Measurements from ENCODE around the gene SMIM20. TPM values are rescaled to one million over a fixed set of nuclear protein-coding genes. Genes with fewer than 3 reads are reported as not detected.

The SMIM20 gene
- total RNA-seq, 2 donors from 2014 or later: 12.1 to 19.0 TPM

- Mint-ChIP-seq H3K36me3 (peaks cover 11% of the 10 kb centered on the region), H3K27me3 (no peaks in the 10 kb centered on the region), H3K4me1 (ENCODE audit: low read depth in 2 of 2) (peaks cover 5% of the 10 kb centered on the region in 2 donors), H3K9me3 (no peaks in the 10 kb centered on the region), H3K27ac (no peak overlapping the region), H3K4me3 (no peak overlapping the region)
- no peak for ATAC-seq
- DNase-seq (ENCODE audit: low spot score): no peak
Observed at GRCh38 chr4:25925486-25926201, 11.6 kb downstream of the SMIM20 start.

- H3K4me3 Mint-ChIP-seq: no peak overlapping the region
- no peaks in the 10 kb centered on the region for H3K4me1 Mint-ChIP-seq (ENCODE audit: low read depth in 2 of 2)
- peaks cover 6% of the 10 kb centered on the region for H3K36me3 Mint-ChIP-seq
- no peak overlapping the region for H3K27ac Mint-ChIP-seq
- no peak for ATAC-seq
- no peaks in the 10 kb centered on the region for H3K9me3 Mint-ChIP-seq
- no peaks in the 10 kb centered on the region for H3K27me3 Mint-ChIP-seq
- DNase-seq (ENCODE audit: low spot score): no peak
Observed at GRCh38 chr4:25926462-25926861, 12.4 kb downstream of the SMIM20 start.

DNA sequence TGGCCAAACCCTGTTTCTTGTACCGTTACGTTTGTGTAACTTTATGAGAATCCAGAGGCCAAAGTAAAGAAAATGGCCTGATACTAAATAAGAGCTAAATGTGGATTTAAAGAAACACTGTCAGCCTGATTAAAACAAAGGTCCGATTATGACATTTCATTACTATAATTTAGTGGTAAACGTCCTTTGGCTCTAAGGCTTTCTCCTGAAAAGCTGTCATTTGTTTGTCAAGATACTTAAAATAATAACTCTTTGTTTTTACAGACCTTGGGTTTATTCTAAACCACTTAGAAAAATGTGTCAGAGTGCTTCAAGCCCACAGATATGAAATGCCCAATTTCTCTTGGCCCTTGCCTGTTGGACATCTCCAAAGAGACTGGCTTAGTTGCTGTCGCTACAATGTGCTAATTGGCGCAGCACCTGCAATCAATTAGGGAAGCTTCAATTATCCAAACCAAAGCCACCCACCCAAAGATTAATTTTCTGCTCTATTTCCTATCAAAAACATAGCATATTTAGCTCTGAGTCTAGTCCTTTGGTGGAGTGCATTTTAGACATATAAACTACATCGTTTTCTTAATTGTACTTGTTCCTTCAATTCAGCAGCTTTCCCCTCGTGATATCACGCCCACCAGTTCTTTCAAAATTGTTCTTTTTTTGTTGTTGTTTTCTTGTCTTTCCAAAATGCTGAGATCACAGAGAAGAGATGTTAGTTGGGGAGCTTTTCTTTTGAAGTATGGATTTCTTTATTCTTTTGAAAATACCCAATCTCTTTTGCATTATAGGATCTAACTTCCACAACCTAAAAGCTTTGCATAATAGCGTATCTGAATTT is 13.6 kb downstream of the SMIM20 start:
- Mint-ChIP-seq H3K4me3 (no peak overlapping the region), H3K27ac (no peak overlapping the region), H3K36me3 (peaks cover 6% of the 10 kb centered on the region), H3K4me1 (ENCODE audit: low read depth in 2 of 2) (no peaks in the 10 kb centered on the region), H3K27me3 (no peaks in the 10 kb centered on the region), H3K9me3 (no peaks in the 10 kb centered on the region)
- ATAC-seq: no peak
- DNase-seq (ENCODE audit: low spot score): no peak

DNA sequence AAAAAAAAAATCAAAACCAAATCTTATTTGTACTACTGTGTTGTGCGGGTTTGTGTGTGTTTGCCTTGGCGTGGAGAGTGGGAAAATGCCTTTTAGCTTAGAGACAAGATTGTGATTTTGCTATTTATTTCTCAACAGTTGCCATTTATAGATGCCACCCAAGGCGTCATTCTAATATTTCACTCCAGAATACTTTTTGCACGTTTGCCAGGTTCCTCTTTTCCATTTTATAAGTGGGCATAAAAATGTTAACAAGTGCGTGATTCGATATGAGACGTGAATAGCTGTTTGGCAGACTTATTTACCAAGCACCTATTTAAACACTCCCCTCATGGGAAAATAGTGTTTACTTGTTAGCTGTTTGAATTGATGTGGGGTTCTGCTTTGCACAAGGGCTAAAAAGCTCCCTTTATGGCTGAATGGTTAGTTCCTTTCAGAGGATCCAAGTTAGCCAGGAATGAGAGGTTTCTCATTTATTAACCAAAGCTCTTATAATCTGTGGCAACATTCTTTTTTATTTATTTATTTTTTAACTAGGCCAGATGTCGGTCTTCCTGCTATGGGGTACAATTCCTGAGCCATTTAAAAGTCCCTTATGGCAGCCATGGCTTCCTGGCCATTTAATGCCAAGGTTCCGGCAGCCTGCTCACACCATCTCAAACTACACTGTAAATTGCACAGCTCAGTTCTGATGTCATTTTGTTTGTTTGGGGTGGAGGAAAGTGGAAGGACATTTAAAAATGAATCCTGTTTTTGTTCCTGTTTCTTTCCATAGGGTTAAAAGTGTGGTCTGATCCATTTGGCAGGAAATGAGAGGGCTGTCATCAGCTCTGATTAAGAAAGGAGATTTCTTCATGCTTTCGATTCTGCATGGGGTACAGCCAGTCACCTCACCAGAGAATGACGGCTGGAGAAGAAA is 14.6 kb downstream of the SMIM20 start:
- Mint-ChIP-seq H3K4me1 (ENCODE audit: low read depth in 2 of 2) (no peaks in the 10 kb centered on the region), H3K9me3 (no peaks in the 10 kb centered on the region), H3K36me3 (peaks cover 6% of the 10 kb centered on the region), H3K4me3 (no peak overlapping the region), H3K27me3 (no peaks in the 10 kb centered on the region), H3K27ac (no peak overlapping the region)
- ATAC-seq (no peak), DNase-seq (ENCODE audit: low spot score) (no peak)

DNA sequence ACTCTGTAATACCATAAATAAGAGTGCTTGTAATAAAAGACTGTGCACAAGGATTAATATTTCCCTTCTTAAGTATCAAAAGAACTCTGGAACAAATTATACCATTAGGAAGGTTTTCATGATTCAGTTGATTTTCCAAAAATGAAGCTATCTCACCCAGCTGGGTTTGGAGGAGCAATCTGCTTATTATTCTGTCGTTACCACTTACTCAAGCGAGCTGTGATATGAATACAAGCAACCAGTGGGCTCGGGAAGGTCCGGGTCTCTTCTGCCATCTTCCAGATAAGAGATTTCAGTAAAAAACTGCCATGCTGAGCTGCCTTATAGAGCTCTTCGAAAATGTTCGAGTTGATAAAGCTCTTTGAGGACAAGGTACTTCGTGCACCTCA is 15.3 kb downstream of the SMIM20 start:
- no peak for DNase-seq (ENCODE audit: low spot score)
- H3K27ac Mint-ChIP-seq: no peak overlapping the region
- no peaks in the 10 kb centered on the region for H3K4me1 Mint-ChIP-seq (ENCODE audit: low read depth in 2 of 2)
- no peaks in the 10 kb centered on the region for H3K27me3 Mint-ChIP-seq
- H3K36me3 Mint-ChIP-seq: peaks cover 6% of the 10 kb centered on the region
- ATAC-seq: no peak
- H3K4me3 Mint-ChIP-seq: no peak overlapping the region
- no peaks in the 10 kb centered on the region for H3K9me3 Mint-ChIP-seq

- no peaks in the 10 kb centered on the region for H3K9me3 Mint-ChIP-seq
- DNase-seq (ENCODE audit: low spot score): no peak
- no peak for ATAC-seq
- peaks cover 6% of the 10 kb centered on the region for H3K36me3 Mint-ChIP-seq
- H3K27me3 Mint-ChIP-seq: no peaks in the 10 kb centered on the region
- H3K4me3 Mint-ChIP-seq: no peak overlapping the region
- H3K4me1 Mint-ChIP-seq (ENCODE audit: low read depth in 2 of 2): no peaks in the 10 kb centered on the region
- H3K27ac Mint-ChIP-seq: no peak overlapping the region
Observed at GRCh38 chr4:25930731-25931354, 16.8 kb downstream of the SMIM20 start.

DNA sequence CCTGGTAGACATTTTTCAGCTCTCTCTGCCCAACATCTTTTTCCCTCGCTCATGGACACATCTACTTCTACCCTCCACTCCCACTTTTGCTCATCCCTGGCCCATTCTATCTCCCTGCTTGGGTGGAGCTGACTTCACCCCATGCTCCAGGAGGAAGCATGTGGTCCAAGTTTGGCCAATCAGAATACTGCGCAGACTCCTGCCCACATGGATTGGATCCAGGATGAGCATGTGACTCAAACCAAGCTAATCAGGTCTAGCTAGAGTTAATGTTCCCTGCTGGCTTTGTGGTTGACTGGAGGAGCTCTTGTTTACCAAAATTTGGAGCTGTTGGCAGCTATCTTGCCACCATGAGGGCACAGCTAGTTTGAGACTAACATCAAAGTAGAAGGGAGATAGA is 22.7 kb downstream of the SMIM20 start:
- H3K4me1 Mint-ChIP-seq (ENCODE audit: low read depth in 2 of 2): peaks cover 0 to 20% of the 10 kb centered on the region in 2 donors
- DNase-seq (ENCODE audit: low spot score): no peak
- H3K9me3 Mint-ChIP-seq: no peaks in the 10 kb centered on the region
- no peak for ATAC-seq
- peaks cover 13 to 17% of the 10 kb centered on the region in 2 donors for H3K27me3 Mint-ChIP-seq
- H3K36me3 Mint-ChIP-seq: no peaks in the 10 kb centered on the region
- H3K4me3 Mint-ChIP-seq: no peak overlapping the region
- H3K27ac Mint-ChIP-seq: no peak overlapping the region

- H3K4me3 Mint-ChIP-seq: peak overlapping the region; percentile 59
- no peaks in the 10 kb centered on the region for H3K9me3 Mint-ChIP-seq
- no peak for ATAC-seq
- DNase-seq (ENCODE audit: low spot score): no peak
- H3K27me3 Mint-ChIP-seq: peaks cover 18 to 21% of the 10 kb centered on the region in 2 donors
- H3K4me1 Mint-ChIP-seq (ENCODE audit: low read depth in 2 of 2): peaks cover 0 to 20% of the 10 kb centered on the region in 2 donors
- H3K27ac Mint-ChIP-seq: peak overlapping the region in 1 of 2 donors; percentile 66
- H3K36me3 Mint-ChIP-seq: no peaks in the 10 kb centered on the region
Observed at GRCh38 chr4:25937801-25938200, 23.8 kb downstream of the SMIM20 start.

DNA sequence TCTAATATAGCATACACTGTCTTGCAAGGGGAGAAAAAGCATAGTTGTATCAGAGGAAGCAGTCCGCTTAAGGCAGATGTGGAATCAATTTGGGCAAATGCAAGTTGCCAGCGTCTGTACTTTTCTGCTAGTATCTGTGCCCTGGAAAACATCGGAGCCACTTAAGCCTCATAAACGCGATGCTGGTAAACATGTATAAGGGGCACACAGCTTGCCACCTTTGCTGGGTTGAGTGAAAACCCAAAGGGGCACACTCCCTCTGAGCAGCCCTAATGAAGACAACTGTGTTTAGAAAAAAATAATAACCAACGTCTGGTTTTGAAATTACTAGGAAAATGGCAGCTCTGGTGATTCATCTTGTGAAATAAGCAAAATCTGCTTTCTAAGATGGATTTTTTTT is 24.3 kb downstream of the SMIM20 start:
- Mint-ChIP-seq H3K9me3 (no peaks in the 10 kb centered on the region), H3K27ac (peak overlapping the region in 1 of 2 donors; percentile 66), H3K4me1 (ENCODE audit: low read depth in 2 of 2) (peaks cover 0 to 20% of the 10 kb centered on the region in 2 donors), H3K27me3 (peaks cover 18 to 24% of the 10 kb centered on the region in 2 donors), H3K36me3 (no peaks in the 10 kb centered on the region), H3K4me3 (peak overlapping the region; percentile 59)
- no peak for DNase-seq (ENCODE audit: low spot score)
- peak in 1 of 2 donors; percentile 59 for ATAC-seq

DNA sequence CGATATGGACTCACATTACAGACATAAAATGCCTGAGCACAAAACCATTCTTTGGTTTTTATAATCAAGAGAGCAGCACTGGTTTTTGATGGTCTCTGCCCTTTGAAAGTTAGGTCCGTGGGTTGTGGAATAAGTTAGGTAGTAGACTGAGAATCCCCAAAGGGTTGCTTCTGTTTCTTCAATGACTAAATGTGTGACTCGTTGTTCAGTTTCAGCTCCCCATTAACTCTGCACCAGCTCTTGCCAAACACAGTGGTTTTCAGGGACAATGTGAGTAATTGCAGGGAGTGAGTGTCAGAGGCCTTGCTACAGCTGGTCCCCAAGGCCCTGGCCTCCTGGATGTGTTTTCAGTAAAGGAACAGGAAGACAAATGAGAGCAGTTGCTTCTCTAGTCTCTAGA is 24.8 kb downstream of the SMIM20 start:
- DNase-seq (ENCODE audit: low spot score): no peak
- peak; percentile 65 to 92 for ATAC-seq
- H3K4me1 Mint-ChIP-seq (ENCODE audit: low read depth in 2 of 2): peaks cover 0 to 20% of the 10 kb centered on the region in 2 donors
- peaks cover 18 to 24% of the 10 kb centered on the region in 2 donors for H3K27me3 Mint-ChIP-seq
- H3K4me3 Mint-ChIP-seq: peak overlapping the region; percentile 59
- H3K36me3 Mint-ChIP-seq: no peaks in the 10 kb centered on the region
- H3K27ac Mint-ChIP-seq: peak overlapping the region in 1 of 2 donors; percentile 66
- H3K9me3 Mint-ChIP-seq: no peaks in the 10 kb centered on the region

DNA sequence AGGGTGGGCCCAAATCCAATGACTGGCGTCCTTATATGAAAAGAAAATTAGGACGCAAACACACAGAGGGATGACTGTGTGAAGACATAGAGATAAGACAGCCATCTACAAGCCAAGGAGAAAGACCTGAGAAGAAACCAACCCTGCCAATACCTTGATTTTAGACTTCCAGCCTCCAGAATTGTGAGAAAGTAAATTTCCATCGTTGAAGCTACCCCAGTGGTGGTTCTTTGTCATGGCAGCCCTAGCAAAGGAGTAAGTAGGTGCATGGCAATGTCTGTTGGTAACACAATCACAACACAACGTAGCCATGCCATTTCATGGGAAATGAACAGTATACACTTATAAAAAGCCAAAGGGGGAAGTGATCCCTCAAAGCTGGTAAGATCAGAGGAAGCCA is 25.3 kb downstream of the SMIM20 start:
- peaks cover 0 to 20% of the 10 kb centered on the region in 2 donors for H3K4me1 Mint-ChIP-seq (ENCODE audit: low read depth in 2 of 2)
- DNase-seq (ENCODE audit: low spot score) (no peak), ATAC-seq (no peak)
- peak overlapping the region; percentile 59 for H3K4me3 Mint-ChIP-seq
- H3K9me3 Mint-ChIP-seq: no peaks in the 10 kb centered on the region
- no peaks in the 10 kb centered on the region for H3K36me3 Mint-ChIP-seq
- H3K27me3 Mint-ChIP-seq: peaks cover 18 to 24% of the 10 kb centered on the region in 2 donors
- peak overlapping the region in 1 of 2 donors; percentile 66 for H3K27ac Mint-ChIP-seq

- DNase-seq (ENCODE audit: low spot score) (no peak), ATAC-seq (no peak)
- Mint-ChIP-seq H3K27me3 (peaks cover 18 to 32% of the 10 kb centered on the region in 2 donors), H3K4me1 (ENCODE audit: low read depth in 2 of 2) (peaks cover 0 to 20% of the 10 kb centered on the region in 2 donors), H3K36me3 (no peaks in the 10 kb centered on the region), H3K9me3 (no peaks in the 10 kb centered on the region), H3K27ac (no peak overlapping the region), H3K4me3 (no peak overlapping the region)
Observed at GRCh38 chr4:25941457-25942221, 27.6 kb downstream of the SMIM20 start.

All from natural killer cell treated with Interleukin-12 subunit alpha and Interleukin-12 subunit beta and Interleukin-15 and Interleukin-18, amount 100 ng/mL, for 72 hours (primary cell).